GM19193 (cell line): ENCODE results near the gene KRT74.

Experiments used
- POLR2A ChIP-seq: IDR thresholded peaks from 4 replicates; pipeline ENCODE4 v1.6.1; 2011; ENCODE audit not compliant: insufficient read depth, insufficient read length; ENCODE audit errors: extremely low read depth

Gene KRT74

DNA sequence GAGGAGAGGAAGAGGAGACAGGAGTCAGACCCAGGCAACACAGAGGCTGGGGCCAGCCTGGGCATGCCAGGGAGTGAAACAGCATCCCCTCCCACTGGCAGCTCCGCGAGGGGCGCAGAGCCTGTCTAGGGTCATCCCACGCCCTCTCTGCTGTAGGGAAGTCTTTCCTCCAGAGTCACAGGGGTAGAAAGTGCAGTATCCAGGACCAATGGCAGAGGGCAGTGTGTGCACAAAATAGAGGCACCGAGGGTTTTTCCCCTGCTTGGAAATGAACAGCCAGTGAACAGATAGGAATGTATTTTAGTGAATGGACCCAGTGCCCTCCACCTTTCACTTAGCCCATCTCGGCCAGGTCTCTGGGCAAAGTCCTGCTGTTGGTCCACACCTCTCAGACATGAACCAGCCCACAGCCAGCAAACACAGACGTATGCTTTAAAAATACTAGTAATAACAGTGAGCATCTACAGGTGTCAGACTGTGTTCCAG is 9.4 kb upstream of the KRT74 start:
- no peak for TF ChIP-seq POLR2A

DNA sequence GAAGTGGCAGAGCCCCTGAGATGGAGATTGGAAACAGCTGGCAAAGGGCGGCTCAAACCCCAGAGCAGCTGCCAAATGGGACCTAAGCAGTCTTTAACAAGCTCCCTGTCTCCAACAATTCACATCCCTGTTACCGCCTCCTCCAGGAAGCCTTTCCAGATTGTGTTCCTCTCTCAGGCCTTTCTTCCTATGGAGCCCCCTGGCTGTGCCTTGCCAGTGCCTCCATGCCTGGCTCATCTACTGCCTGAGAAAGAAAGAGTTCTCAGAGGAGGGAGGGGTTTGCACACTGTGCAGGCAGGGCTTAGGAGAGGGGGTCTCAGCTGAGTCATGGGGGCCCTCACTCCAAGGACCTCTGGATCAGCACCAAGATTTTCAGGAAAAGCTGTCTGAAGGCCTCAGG is 8.8 kb upstream of the KRT74 start:
- no peak for TF ChIP-seq POLR2A

DNA sequence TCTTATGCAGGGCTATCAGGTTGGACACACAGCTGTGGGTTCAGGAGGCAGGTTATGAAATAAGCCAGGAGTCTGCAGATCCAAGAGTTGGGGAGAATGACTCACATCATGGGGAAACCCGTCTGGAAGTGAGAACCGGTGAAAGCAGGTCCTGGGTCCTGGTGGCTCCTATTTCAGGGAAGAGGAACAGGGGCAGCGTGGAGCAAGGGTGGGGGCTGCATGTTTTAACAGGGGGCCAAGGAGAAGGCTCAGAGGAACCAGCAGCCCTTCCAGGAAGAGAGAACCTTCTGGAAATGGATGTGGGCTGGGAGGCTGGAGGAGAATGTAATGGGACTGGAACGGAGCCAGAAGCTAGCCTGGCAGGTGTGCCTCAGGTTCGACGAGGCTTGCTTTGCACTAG is 7.8 kb upstream of the KRT74 start:
- TF ChIP-seq POLR2A = no peak

DNA sequence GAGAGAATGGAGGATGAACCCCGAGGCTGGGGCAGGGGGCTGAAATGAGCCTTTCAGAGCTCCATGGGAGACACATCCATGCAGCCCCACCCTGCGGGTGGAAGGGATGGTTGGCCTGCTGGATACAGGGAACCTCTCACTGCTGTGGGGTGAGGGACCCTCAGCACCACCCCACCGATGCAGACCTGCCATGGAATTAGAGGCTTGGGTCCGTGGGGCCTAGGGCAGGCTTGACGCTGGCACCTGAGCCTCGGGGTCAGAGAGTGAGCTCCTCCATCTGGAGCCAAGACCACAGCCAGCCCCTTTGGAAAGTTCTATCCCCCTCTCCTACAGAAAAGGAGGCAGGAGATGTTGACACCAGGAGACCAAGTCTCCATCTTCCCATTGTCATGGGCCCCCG is 7.4 kb upstream of the KRT74 start:
- no peak for TF ChIP-seq POLR2A

DNA sequence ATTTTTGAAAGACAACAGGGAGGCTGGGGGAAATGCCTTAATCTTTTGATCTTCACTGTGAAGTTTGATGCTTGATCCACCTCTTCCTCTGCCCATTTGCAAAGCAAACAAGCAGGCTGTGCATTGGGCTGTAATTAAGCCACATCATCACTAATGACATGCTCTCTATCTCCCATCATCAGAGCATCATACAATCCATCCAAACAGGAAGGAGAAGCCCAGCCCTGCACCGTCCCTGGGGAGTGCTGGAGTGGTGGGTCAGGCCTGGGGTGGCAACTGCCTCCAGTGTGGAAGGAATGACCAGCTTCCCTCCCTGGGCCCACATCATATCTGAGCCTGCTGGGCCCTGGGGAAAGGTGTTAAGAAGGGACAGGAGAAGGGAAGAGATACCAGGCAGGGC is 6.9 kb upstream of the KRT74 start:
- no peak for TF ChIP-seq POLR2A

DNA sequence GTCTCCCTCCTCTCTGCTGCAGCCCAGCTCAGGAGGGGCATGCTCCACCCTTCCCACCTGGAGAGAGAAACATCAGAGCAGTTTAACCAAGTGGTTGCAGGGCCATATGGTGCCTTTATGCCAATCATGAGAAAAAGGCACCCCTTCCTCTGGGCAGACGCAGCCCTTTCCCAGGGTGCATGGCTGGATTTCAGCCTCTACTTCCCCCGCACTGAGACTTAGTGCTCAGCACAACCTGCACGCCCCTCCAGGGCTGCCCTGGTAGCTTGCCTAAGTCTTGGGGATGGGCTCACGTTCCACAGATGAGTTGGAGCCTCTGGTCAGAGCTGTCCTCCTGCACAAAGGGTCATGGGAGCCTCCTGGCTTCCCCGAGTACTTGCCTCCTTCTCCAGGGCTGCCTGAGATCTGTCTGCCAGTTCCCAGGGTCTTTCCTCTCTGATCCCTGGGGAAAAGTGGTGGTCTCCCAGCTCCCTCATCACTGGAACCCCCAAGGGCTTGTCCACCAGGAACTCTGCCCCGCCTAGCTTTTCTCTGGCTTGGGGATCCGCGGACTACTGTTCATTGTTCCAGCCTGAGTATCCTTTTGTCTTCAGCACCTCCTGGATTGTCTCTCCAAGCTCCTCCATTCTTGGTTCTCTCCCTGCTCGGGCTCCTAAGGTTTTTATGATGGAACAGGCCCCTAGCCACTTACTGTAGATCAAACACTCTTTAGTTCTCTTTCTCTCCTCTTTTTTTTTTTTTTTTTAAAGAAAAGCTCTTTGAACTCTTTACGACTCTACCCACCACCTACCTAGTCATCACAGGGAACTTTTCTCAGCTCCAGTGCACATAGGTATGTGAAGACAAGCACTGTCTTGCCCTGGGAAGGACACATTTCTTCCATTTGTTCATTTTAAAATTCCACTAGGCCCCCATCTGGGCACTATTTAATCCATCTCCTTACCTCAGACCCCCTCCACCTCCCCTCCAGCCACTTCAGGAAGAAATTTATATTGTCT is 6.1 kb upstream of the KRT74 start:
- TF ChIP-seq POLR2A = no peak

DNA sequence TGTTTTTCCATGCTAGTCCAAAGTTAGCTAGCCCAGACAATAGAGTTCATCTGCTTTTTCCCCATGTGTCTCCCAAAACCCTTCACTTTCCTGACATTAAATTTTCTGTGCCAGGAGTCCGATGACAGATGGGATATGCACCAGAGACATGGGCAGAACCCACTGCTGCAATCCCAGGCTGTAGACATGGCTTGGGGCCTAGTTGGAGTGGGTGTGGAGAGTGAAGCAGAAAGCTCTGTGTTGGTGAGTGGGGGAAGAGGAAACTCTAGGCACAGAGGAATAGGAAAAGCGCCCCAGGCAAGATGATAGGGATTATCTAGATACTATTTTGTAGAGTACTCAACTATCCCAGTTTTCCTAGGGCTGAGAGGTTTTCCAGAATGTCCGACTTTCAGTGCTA is 4.8 kb upstream of the KRT74 start:
- no peak for TF ChIP-seq POLR2A

DNA sequence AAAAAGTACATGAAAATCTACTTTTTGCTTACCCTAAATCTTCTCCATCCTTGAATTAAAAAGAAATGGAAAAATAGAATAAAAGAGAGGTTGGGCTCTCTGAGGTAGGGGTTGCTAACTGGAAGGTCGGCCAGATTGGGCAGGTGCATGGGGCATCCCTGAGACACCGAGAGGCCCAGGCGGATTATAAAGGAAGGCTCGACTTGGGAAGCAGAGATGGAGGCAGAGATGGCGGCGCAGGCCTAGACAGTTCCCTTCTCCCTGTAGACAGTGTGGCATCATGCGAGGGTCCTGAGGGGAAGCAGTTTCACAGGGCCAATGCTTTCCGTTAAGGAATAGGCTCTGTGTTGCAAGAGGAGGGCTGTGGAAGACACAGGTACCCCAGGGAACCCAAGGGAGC is 3.7 kb upstream of the KRT74 start:
- TF ChIP-seq POLR2A = no peak

DNA sequence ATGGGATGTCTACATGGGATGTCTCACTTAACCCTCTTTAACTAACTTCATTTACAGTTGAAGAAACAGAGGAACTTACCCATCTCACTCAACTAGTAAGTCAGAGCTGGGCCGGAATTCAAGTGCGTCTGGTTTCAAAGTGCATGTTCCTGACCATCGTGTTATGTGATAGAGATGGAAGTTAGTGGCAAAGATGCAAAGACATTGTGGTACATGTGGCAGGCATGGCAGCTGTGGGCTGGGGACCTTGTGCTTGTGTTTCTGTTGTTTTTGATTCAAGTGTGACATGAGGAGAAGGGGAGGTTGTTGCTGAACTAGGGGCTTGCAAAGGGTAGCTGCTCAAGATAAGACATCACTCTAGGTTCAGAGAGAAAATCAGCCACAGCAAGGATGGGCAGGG is 2.3 kb upstream of the KRT74 start:
- no peak for TF ChIP-seq POLR2A

DNA sequence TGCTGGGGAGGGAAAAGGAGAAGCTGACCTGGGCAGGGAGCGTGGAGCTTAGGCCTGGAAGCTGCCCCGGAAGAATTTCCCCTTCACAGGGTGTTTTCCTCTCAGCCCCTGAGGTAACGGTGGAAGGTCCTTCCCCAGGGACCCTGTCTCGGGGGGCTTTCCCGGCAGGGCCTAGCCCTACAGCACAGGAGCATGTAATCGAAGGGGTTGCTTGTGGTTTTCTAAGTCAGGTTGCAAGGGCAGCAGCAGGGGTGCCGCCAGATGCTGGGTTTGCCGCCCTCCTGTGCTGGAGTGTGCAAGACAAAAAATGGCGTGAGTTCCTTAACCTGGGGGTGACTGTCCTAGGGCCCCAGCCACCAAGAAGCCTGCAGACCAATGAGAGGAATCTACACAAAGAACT is 1.6 kb upstream of the KRT74 start:
- TF ChIP-seq POLR2A = no peak

DNA sequence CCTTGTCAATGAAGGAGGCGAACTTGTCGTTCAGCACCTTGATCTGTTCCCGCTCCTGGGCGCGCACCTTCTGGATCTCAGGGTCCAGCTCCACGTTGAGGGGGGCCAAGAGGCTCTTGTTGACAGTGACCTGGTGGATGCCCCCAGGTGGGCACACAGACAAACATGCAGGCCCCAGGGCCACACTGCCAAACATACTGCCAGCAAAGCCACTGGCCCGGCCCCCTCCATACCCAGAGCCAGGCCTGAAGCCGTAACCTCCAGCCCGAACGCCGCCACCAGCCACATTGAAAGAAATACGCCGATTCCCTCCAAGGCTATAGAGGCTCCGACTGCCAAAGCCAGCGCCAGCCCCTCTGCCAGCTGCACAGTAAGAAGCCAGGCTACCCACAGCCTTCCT is 337 bp downstream of the KRT74 start:
- TF ChIP-seq POLR2A = no peak

DNA sequence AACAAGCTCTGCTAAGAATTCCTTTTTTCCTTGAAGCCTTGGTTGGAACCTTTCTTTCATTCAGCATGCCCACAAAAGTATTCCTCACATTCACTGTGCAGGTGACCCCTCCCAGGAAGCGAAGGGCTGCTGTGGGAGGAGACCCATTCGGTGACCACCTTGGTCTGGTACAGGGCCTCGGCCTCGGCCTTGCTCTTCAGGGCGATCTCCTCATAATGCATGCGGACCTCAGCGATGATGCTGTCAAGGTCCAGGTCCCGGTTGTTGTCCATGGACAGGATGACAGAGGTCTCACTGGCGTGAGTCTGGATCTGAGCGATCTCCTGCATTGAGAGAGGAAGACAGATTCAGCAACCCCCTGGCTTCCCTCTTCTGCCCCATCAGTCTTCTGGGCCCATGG is 3.1 kb downstream of the KRT74 start:
- no peak for TF ChIP-seq POLR2A

DNA sequence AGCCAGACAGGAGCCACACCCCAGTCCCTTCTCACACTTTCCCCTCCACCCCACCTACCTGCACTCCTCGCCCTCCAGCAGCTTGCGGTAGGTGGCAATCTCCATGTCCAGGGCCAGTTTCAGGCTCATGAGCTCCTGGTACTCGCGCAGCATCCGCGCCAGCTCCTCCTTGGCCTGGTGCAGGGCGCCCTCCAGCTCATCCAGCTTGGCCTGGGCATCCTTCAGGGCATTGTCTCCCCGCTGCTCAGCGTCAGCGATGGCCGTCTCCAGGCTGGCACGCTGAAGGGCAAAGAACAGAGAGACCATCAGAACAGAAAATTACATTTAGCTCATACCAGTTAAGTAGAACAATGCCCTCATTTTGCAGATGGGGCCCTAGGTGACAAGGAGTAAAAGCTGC is 5.5 kb downstream of the KRT74 start:
- no peak for TF ChIP-seq POLR2A

DNA sequence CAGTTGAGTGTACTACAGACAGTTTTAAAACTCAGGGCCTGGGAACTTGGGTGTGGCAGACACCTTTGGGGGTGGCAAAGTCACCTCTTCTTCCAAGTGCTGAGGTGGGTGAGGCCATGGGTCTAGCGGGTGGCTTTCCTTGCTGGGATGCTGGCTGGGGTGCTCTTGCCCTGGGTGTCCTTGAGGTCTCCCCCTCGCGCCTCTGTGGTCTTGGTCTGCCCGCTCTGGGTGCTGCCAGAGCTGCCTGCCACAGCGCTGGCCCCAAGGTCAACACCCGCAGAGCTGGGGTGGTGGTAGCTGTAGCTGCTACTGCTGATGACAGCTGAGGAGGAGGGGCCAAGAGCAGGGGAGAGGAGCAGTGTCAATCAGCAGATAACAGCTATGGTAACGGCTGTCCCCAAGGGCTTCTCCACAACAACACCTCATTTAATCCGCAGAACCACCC is 6.8 kb downstream of the KRT74 start:
- TF ChIP-seq POLR2A = no peak

DNA sequence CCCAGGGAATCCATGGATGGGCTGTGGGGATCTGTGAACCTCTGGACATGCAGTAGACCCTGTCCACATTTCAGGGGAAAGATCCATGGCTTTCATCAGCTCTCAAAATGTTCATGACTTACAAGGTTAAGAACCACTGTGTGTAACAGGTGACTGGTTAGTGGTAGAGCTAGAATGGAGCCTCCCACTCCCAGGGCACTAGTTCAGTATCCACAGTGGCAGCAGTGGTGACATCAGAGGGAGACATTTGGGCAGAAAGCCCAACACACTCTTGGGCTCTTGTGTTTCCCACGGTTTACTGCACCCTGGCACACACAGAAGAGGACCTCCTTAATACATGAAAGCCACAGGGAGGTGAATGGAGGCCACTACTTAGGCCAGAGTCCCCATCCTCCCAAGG is 9.1 kb downstream of the KRT74 start:
- no peak for TF ChIP-seq POLR2A

DNA sequence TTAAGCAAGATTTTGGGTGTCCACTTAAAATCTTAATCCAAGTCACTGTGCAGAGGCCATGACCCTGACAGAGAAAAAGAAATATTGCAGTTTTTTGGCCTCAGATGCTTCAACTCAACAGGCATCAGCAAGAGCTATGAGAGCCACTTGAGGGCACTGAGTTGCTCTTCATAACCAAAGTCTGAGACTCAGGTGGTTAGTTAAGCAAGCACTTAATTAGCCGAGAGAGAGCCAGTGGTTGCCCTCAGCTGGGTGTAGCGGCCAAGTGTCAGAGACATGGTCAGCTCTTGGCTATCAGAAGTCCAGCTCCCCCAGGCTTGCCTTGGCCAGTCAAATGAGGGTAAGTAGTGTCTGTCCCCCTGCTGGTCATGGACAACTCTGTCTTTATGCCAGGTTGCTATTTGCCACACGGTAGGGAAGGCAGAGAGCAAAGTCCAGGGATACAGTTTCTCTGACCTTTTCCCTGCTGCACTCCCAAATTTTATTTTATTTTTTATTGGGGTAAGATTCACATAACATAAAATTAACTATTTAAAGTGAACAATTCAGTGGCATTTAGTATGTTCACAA is 11.7 kb downstream of the KRT74 start:
- no peak for TF ChIP-seq POLR2A
